NCI-H510A treated with DMSO at 0.1 percent for 48 hours (cell line): Measurements from ENCODE around the gene GPC6.

ENCODE experiments used
- DNase-seq: peaks from one replicate; lab custom pipeline; 2025; lab: John Stamatoyannopoulos, UW

GPC6 gene

DNA sequence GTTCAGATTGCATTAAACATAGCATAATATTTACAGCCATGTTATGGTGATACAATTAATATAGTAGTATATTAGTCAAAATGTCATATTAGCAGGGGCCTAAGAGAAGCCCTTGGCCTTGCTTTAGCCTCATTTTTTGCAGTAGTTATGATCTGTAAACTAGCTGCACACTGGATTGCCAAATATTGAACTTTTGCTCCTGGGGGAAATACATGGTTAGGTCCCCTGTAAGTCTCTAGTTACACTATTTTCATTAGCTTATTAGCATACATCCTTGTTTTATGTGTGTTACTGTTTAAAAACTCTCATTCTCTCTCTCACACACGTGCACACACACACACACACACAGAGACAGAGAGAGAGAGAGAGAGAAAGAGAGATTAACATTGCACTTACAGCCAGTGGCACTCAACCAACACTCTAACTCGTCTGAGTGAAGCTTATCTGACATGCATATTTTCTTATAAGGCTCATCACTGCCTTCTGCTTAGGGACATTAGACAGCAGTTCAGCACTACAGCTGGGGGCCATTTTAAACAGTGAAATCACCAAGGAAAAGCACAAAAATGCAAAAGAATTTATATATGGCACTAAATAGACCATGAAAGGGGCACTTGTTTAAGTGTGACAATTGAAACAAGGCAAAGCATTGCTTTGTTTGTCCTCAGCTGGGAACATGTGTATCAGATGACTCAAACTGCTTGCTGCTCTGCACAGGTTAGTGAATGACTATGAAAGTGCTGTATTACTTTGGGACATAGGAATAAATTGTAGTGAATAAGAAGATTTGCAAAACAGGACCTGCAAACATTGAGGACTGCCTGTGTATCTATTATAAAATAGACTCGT, 278.7 kb downstream of the GPC6 start:
- peak; percentile 41 for DNase-seq

DNA sequence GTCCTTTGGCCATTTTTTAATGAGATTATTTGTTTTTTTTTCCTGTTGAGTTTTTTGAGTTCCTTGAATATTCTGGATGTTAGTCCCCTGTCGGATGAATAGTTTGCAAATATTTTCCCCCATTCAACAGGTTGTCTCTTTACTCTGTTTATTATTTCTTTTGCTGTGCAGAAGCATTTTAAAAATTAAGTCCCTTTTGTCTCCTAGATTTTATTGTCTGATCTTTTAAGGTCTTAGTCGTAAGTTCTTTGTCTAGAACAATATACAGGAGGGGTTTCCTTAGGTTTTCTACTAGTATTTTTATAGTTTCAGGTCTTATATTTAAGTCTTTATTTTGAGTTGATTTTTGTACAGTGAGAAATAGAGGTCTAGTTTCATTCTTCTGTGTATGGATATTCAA, 284.4 kb downstream of the GPC6 start:
- no peak for DNase-seq

DNA sequence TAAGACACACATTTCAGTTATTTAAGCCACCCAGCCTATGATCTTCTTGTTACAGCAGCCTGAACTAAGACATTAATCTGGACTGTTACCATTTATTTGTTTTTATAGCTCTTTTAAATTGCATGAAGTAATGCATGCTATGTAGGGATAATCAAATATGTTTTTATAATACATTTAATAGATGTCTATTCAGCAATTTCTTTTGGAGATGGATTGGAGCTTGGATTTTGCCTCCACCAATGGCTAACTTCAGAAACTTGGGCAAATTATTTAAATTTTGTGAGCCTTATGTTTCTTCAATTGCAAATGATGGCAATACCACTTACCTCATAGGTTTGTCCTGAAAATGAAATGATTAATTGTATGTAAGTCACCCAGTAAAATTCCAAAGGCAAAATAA, 288.7 kb downstream of the GPC6 start:
- DNase-seq: no peak

DNA sequence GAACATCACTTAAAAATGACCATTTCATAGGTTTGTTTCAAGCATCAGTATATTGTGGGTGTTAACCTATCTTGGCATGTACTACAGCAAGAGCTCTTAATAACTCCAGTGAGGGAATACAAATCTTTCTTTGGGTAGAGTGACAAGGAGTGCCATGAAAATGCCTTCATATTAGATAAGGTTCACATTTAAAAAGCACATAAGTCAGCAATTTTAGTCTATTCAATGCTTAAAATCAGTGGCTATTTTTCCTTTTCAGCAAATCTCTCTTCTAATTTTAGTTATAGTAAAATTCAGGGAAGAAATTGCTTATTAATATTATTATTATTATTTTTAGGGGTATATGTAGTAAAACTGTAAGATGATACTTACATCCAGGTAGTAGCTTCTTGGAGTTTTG, 291.1 kb downstream of the GPC6 start:
- no peak for DNase-seq

DNA sequence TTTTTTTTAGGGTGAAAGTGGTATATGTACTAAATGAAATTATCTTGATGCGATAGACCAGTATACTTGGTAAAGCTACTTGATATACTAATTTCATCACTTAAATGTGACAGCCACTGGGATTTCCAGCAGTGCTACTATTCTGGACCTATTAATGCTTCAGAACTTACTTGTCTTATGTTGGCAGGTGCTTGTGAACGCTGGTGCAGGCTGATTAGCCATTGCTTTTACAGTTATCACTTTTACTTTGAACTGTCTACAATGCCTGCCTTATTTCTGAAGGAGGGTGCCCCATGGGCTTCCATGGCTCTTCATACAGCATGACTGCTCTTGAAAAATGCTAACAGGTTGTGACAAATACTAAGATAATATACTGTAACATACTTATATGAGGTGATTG, 294.7 kb downstream of the GPC6 start:
- no peak for DNase-seq

GRCh38 chr13:93522501-93522900, 295.9 kb downstream of the GPC6 start:
- no peak for DNase-seq

- DNase-seq: no peak
These were observed 298.5 kb downstream of the GPC6 start for GRCh38 chr13:93525087-93525486.

GRCh38 chr13:93527748-93528297, 301.2 kb downstream of the GPC6 start:
- no peak for DNase-seq

GRCh38 chr13:93529961-93530360, 303.4 kb downstream of the GPC6 start:
- no peak for DNase-seq

- no peak for DNase-seq
These were observed 307.6 kb downstream of the GPC6 start for GRCh38 chr13:93534181-93534700.

DNA sequence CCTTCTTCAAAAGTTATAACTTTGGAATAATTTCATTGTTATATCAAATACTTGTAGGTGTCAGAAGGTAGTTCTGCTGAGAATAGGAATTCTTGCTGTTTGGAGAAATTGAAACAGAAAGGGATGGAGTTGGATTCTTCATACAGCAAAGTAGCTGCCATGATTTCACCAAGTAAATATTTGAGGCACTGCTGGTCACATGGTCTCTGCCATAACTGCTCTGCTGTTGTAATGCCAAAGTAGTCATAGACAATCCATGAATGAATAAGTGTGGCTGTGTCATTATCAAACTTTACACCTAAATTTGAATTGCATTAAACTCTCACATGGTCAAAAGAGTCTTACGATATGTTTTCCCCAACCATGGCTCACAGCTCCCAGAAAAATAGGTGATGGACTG, 308.6 kb downstream of the GPC6 start:
- DNase-seq: no peak

DNA sequence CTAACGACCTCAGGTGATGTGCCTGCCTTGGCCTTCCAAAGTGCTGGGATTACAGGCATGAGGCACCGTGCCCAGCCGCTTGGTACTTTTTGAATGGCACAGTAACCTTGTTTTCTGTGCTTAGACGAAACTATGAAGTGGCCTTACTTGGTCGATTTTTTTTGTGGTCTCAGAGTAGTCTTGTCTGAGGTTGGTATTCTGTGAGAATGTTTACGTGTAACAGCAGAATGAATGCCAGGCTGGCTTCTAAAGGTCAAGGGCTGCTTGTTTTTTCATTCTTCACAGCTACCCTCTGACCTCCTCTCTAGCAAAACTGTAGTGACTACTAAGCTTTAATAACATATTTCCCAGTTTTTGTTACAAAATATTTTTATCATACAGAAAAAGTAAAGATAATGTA, 313.3 kb downstream of the GPC6 start:
- no peak for DNase-seq

DNA sequence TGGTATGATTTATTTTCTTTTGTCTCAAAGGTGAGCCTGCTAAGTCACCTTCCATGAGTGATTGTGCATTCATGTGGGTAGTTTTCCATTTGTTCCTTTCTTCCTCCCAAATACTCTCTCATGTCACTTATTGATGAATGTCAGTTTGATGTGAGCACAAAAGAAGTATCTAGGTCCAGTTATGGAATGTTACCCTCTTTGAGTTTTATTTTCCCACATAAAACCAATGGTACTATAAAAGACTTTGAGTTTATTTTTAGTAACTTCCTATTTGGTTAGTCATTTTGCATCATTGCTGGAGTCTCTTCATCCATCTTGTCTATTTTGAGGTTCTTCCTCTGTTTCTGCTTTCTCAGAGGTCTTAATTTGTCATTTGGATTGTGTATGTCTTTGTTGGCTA, 321.3 kb downstream of the GPC6 start:
- DNase-seq: no peak

- no peak for DNase-seq
These were observed 322.9 kb downstream of the GPC6 start for GRCh38 chr13:93549326-93550005.

- no peak for DNase-seq
These were observed 323.6 kb downstream of the GPC6 start for GRCh38 chr13:93550236-93550635.

DNA sequence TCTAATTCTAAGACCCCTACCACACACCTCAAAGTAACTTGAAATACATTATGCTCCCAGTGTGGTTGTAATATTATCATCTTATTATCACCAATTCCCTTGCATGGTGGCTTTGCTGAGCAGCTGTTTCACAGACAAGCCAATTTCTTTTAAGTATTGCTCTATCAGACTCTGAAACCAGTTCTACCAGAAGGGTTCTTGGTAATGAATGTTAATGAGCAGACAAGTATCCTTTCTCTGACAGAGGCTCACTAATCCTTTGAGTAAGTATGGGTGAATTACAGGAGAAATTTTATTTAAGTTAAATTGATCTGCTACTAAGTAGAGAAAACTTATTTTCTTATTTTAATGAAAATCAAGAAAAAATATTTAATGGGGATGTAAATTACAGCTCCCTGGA, 326.0 kb downstream of the GPC6 start:
- peak; percentile 57 for DNase-seq

DNA sequence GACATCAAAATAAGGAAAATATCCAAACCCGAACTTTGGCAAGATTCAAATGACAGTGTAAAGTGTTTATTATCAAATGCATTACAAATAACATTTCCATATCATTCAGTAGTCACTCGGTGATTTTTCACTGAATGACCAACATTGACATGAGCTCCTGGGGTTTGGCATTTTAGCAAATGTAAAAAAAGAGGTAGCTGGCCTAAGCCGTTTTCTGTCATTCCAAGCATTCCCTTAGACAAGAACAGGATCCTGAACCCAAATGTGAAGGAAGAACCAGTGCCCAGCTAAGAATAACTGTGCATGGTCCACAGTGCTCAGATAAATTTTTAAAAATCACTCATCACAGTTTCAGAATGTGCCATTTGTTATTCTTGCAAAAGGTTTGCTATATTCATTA, 327.9 kb downstream of the GPC6 start:
- no peak for DNase-seq

DNA sequence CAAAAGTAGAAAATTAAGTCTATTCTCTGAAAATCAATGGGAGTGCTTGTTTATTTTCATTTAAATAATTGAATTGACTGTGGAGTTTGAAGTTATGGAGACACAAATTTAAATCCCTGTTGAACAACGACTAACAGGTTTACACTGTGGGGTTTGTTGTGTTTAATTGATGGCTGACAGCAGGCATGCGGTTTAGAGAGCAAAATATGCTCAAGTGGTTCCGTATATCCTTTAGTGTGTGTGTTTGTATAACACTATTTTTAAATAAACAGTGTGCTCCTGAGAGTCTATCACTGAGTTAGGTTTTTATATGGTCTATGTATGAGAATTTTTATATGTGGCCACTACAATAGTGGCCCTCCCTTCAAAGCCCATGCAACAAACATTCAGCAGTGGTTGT, 332.0 kb downstream of the GPC6 start:
- DNase-seq: no peak

- no peak for DNase-seq
These were observed 333.1 kb downstream of the GPC6 start for GRCh38 chr13:93559718-93560117.

GRCh38 chr13:93561576-93562225, 335.1 kb downstream of the GPC6 start:
- no peak for DNase-seq

GRCh38 chr13:93562676-93563075, 336.1 kb downstream of the GPC6 start:
- DNase-seq: no peak

- DNase-seq: no peak
These were observed 350.5 kb downstream of the GPC6 start for GRCh38 chr13:93577105-93577504.

GRCh38 chr13:93589788-93590187, 363.2 kb downstream of the GPC6 start:
- no peak for DNase-seq
